ENCODE measurements around the gene ANO8. TPM values are rescaled to one million over a fixed set of nuclear protein-coding genes. Genes with fewer than 3 reads are reported as not detected.

The ANO8 gene
- total and polyA plus RNA-seq, 10 donors: 1.1 to 12.0 (median 7.2) TPM

- peaks cover 39 to 87% (median 67%) of the 10 kb centered on the region in 6 donors for H3K4me1 ChIP-seq
- H3K27me3 ChIP-seq (replicated peaks in 1 of 7): no peaks in the 10 kb centered on the region
- intact Hi-C loops (cut with DNase I; ENCODE audit: low total_unique reads): no loop called here
- peak within 1 kb of the TSS; percentile 48 to 88 (median 74) for H3K4me3 ChIP-seq
- no peaks in the 10 kb centered on the region for H3K9me3 ChIP-seq
- peaks cover 0 to 8% (median 6%) of the 10 kb centered on the region in 6 donors for H3K36me3 ChIP-seq
- peak within 1 kb of the TSS; percentile 66 to 97 (median 92) for H3K27ac ChIP-seq
- DNase-seq: peak; percentile 100
- TF ChIP-seq POLR2A (IDR thresholded peaks at IDR 0.05) (peak in 1 of 3 donors; percentile 88), CTCF (IDR thresholded peaks at IDR 0.05 in 8 of 11, conservative IDR thresholded peaks at IDR 0.05 in 3 of 11) (peak; percentile 85 to 97 (median 91)), POLR2AphosphoS5 (IDR thresholded peaks at IDR 0.05) (peak; percentile 99)
- 0 to 1% (median 0%) methylated on average over 35 to 55 of the region's 55 CpGs for WGBS, 5 donors
Measured at GRCh38 chr19:17305517-17306284, 29.0 kb downstream of the ANO8 start, which contains the start of gene MRPL34. TSS of gene MRPL34 (plus strand) at chr19:17305872. CDS start at chr19:17305893, 21 bp downstream.

GRCh38 chr19:17305216-17305516 lies 29.5 kb downstream of the ANO8 start:
- H3K27ac ChIP-seq: peak overlapping the region; percentile 22 to 97 (median 92)
- WGBS, 5 donors: 0 to 3% (median 1%) methylated on average over 5 to 7 of the region's 7 CpGs
- intact Hi-C loops (cut with DNase I; ENCODE audit: low total_unique reads): no loop called here
- H3K9me3 ChIP-seq: no peaks in the 10 kb centered on the region
- H3K36me3 ChIP-seq: peaks cover 0 to 14% (median 7%) of the 10 kb centered on the region in 6 donors
- TF ChIP-seq CTCF (IDR thresholded peaks at IDR 0.05 in 8 of 11, conservative IDR thresholded peaks at IDR 0.05 in 3 of 11): no peak
- no peak for TF ChIP-seq POLR2A (IDR thresholded peaks at IDR 0.05)
- no peak for TF ChIP-seq POLR2AphosphoS5 (IDR thresholded peaks at IDR 0.05)
- DNase-seq: no peak
- peak overlapping the region; percentile 48 to 88 (median 74) for H3K4me3 ChIP-seq
- H3K27me3 ChIP-seq (replicated peaks in 1 of 7): no peaks in the 10 kb centered on the region
- H3K4me1 ChIP-seq: peaks cover 34 to 87% (median 62%) of the 10 kb centered on the region in 6 donors

- Histone ChIP-seq H3K9me3 (no peaks in the 10 kb centered on the region), H3K36me3 (peaks cover 0 to 19% (median 7%) of the 10 kb centered on the region in 6 donors), H3K4me1 (peaks cover 31 to 82% (median 56%) of the 10 kb centered on the region in 6 donors), H3K4me3 (peak overlapping the region in 5 of 8 donors; percentile 68 to 88 (median 77)), H3K27me3 (replicated peaks in 1 of 7) (no peaks in the 10 kb centered on the region), H3K27ac (peak overlapping the region; percentile 22 to 97 (median 92))
- DNase-seq: no peak
- intact Hi-C loops (cut with DNase I; ENCODE audit: low total_unique reads): no loop called here
- TF ChIP-seq POLR2A (IDR thresholded peaks at IDR 0.05): no peak
- no peak for TF ChIP-seq CTCF (IDR thresholded peaks at IDR 0.05 in 8 of 11, conservative IDR thresholded peaks at IDR 0.05 in 3 of 11)
- no peak for TF ChIP-seq POLR2AphosphoS5 (IDR thresholded peaks at IDR 0.05)
- WGBS, 5 donors: 74 to 83% (median 79%) methylated on average over 11 to 12 of the region's 12 CpGs
Measured at GRCh38 chr19:17304386-17305215, 30.1 kb downstream of the ANO8 start.
